Activated T-helper 9 cell treated with anti-CD3 and anti-CD28 coated beads, Interleukin-2, amount 50 U/mL, for 16 hours (primary cell): ENCODE data around the gene FMOD.
"Not testable (repeated sequence)": the region's sequence is repeated elsewhere in the genome, so short reads cannot be mapped to it uniquely, and the experiment has no call there.

Source experiments
- DNase-seq: peaks from one replicate; pipeline ENCODE4 v3.0.0-alpha.2; 2020; ENCODE audit warnings: low read depth

FMOD gene

DNA sequence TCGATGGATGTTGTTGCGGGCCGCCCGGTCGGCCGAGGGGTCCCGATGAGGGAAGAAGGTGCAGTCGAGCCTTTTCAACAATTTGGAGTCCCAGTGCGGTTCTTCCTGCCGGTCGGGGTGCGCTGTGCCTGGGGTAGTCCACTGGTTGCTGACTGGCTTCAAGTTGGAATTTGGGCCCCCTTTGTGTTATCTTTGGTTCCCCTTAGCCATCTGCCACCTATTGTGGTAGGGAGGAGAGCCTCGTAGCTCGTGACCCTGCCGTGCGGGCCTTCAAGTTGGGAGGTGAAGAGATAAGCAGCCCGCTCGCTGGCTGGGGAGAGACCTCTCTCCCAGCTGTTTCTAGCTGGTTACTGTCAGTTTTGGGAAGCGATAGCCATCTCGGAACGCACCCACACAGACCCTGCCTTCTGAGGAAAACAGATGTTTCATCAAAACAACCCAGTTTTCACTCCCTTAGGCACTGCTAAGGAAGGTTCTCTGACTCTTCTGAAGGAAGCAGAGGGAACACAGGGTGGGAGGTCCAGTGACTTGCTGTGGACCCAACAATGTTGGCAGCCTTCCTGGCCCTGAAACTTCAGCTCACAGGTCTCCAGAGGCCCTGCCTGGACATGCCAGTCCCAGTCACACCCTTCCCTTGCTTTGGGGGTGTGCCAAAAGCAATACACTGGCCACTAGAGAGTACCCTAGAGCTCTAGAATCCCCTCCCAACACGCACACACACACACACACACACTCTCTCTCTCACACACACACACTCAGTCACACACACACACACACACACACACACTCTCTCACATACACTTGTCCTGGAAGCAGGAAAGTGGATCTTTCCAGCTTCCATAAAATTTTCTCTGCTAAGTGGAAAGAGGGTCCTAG is 44.6 kb downstream of the FMOD start:
- DNase-seq: no peak

DNA sequence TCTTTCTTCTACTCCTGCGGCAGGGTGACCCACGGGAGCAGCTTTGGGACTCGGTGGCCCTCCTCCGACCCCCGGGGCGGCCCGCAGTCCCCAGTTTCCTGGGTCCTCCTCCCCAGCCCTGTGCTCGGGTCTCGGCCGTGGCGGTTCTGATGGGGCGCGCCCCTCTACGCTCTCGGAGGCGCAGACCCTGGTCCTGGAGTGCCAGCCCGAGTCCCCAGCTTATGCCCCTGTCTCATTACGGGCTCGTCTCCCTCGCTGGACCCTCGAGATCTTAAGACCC is 45.2 kb downstream of the FMOD start:
- DNase-seq: no peak

DNA sequence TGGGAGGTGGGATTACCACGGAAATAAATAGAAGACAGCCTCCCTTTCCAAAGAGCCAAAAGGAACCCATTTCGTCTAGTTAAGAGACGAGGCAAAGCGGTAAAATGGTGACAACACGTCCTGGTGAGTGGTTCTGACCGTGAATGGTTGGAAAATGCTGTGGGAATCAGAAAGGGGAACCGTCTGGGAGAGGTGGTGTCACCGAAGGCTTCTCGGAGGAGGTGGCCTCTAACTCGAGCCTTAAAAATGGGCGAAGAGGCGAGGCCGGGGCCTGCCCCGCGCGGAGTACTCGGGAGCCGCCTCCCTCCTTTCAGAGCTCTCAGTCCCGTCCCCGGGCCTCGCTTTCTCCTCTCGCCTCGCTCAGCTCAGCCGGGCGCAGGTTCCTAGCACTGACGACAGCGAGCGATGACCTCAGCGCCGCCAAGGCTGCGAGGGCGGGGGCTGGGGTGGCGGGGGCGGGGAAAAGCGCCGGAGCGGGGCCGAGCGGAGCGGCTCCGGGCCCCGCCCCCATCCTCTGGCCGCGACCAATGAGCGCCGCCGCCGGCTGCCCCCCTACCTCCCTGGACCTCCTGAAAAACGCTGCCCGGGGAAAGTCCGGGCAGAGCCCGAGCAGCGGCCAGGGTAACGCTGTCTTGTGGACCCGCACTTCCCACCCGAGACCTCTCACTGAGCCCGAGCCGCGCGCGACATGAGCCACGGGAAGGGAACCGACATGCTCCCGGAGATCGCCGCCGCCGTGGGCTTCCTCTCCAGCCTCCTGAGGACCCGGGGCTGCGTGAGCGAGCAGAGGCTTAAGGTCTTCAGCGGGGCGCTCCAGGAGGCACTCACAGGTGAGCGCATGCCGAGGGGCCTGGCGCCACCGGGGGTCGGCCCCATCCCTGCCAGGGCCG is 45.8 kb downstream of the FMOD start, which contains the start of gene BTG2:
Gene BTG2, plus strand, starts transcription at position 601 of the 890 bp plus-strand sequence. Its CDS starts 88 bp downstream, at position 689.
- peak; percentile 86 for DNase-seq

DNA sequence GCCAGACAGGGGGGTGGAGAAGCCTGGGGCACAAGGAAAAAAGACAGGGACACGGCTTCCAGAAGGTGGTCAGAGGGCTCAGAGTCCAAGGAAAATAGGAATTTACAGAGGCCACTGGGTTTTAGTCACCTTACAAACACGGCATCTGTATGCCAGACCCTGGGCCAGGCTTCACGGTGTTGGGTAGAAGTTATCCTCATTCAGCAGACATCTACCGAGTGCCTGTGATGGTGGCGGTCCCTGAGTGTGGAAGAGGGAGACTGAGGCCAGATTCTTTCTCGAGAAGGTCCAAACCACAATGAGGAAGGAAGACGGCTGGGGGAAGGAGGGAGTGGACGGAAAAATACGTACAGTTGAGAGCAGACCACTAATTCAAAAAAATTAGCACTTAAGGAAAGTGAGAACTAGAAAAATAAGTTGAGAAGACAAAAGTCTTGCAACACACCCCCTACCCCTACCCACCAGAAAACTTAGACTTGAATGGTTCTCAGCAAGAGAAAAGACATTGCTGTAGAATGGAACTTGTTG is 46.5 kb downstream of the FMOD start:
- no peak for DNase-seq

DNA sequence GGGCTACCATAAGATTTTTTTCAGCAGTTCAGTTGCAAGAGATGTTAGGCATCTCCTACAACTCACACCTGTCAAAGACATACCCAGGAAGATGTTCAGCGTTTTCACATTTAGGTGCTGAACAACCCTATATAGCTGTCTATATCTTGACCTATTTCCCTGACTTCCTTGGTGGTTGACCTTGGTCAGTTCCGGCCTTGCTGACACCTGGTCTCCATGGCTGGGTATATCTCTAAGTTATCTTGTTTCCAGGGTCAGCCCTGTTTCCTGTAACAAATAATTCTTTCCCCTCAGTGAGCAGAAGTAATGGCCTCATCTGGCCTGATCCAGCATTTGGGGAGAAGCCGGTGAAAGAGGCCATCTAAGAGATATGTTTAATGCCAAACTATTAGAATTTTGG is 48.0 kb downstream of the FMOD start:
- no peak for DNase-seq

DNA sequence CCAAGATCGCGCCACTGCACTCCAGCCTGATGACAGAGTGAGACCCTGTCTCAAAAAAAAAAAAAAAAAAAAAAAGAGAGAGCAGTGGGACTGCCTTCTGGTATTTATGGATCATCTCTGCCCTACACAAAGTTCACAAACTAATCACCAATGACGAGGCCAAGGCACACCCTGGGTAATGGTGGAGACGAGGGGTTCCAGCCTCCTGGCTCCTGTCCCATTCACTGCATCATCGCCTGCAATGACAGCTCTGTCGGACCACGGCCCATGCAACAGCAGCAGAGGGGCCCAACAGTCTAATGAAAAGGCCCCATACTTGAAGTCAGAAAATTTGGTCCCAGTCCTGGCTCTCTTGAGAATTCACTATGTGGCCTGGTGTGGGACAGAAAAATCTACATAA is 48.5 kb downstream of the FMOD start:
- DNase-seq: no peak

DNA sequence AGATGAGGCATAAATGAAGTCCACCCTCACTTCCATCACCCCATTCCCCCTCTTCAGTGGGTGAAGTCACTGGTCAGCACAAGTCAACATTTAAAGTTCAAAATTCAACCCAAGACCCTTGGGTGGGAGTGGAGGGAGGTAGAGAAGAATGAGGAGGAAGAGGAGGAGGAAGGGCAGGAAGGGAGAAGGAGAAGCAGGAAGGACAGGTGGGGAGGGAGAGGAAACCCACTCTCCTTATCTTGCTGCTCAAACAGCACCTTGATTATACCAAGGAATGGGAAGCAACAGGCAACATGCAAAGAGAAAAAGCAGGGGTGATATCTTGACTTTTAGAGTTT is 49.6 kb downstream of the FMOD start:
- no peak for DNase-seq

DNA sequence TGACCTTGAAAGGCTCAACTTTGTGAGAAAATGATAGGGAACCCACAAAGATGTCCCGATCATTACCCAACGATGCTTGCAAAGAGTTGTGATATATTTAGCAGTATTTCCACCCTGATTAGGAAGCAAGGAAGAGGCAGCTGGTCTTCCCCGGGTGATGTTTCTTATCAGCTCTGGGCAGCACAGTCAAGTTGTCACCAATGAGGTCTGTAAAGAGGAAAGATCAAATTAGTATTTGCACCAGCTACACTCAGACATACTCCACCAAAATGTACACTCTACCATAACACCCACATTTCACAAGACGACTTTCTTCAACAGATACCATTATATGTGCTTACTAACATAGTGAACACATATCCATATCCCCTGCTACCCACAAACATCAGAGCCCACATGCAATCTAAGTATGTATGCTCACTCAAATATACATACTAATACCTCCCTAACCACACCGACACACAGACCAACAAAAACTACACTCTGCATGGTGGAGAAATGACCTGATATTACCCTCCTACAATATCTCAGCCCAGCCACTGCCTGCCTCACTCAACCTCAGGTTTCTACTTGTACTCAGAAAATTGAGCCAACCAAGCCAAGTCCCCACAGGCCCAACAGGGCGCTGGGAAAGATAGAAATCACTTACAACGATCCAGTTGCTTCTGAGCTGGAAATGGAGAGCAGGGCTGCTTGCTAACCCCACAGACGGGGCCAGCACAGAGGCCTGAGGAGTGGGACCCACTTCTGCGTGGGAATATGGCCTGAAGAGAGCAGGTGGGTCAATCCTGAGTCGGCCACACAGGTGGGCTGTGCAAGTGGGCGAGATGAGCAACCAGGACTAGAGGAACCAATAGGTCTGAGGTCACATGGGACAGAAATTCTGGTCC is 50.2 kb downstream of the FMOD start:
- no peak for DNase-seq

DNA sequence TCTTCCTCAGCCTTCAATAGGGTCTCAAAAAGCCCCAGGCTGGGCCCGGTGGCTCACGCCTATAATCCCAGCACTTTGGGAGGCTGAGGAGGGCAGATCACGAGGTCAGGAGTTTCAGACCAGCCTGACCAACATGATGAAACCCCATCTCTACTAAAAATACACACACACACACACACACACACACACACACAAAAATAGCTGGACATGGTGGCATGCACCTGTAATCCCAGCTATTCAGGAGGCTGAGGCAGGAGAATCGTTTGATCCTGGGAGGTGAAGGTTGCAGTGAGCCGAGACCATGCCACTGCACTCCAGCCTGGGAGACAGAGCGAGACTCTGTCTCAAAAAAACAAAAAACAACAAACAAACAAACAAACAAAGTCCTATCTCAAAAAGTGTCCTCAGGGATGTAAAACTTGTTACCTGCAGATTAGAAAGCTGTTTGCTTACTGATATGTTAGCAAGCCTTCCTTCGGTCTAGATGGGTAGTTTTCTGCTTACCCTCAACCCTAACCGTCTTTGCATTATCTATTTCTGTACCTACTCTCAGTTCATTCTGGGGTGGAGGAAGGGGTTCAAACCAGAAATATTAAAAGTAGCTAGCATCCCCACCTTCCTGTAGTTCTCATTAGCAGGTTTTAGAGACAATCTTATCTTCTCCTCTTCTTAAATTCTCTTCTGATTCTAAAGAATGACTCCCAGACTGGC is 51.0 kb downstream of the FMOD start:
- DNase-seq: not testable (repeated sequence)

DNA sequence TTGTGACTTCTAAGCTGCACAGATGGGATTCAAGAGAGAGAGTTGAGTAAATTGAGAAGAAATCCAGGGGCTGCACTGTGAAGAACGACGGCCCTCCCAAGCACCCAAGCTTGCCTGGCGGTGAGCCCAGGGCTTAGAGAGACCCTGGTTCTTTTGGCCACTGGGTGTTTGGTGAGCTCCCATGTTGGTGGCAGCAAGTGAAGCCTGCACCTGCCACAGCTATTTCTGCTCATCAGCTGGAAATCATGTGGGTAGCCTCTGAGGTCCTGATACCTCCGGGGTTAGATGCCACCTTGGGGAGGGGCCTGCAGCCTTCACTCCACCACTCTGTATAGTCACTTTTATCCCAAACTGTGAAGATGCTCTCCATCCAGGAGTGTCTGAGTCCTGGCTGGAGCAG is 51.8 kb downstream of the FMOD start:
- no peak for DNase-seq

DNA sequence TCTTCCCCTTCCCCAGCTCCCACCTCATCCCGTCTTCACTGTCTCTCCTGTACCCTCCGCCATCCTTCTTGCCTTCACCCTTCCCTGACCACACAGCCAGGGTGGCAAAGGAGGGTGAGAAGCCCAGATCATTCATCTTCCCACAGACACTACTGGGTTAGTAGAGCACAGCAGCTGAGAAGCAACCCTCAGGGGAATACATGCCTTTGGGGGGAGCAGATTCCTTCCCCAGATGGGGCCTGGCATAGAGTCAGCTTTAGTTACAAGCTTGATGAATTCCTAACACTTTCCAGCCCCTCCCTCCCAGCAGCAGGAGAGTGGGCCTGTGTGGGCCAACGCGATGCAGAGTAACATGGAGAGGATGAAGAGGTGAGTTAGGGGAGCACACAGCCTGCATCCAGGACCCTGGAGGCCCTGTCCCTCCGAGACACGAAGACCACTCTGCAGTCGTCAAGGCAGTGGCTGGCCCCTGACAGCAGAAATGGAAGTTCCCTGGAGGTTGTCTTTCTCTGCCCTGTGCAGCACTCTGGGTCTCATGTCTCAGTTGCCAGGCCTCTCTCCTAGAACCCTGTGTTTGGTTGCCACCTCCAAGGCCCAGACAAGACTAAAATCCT is 54.4 kb downstream of the FMOD start:
- no peak for DNase-seq

DNA sequence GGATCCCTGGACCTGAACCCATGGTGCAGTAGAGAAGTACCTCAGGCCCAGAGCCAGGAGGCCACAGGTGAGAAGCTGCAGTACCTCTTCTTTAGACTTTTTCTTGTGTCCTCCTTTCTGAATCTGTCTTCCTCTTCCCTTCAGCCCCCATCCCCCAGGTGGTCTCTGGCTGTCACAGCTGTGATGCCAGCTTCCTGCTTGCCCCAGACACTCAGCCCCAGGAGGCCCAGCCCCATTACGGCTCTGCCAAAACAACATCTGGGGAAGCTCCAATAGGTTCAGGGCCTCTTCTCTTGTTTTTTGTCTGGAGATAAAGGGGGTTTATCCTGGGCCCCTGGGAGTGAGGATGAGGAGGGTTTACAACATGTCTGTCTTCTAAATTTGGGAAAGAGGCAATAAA is 55.1 kb downstream of the FMOD start:
- DNase-seq: no peak

DNA sequence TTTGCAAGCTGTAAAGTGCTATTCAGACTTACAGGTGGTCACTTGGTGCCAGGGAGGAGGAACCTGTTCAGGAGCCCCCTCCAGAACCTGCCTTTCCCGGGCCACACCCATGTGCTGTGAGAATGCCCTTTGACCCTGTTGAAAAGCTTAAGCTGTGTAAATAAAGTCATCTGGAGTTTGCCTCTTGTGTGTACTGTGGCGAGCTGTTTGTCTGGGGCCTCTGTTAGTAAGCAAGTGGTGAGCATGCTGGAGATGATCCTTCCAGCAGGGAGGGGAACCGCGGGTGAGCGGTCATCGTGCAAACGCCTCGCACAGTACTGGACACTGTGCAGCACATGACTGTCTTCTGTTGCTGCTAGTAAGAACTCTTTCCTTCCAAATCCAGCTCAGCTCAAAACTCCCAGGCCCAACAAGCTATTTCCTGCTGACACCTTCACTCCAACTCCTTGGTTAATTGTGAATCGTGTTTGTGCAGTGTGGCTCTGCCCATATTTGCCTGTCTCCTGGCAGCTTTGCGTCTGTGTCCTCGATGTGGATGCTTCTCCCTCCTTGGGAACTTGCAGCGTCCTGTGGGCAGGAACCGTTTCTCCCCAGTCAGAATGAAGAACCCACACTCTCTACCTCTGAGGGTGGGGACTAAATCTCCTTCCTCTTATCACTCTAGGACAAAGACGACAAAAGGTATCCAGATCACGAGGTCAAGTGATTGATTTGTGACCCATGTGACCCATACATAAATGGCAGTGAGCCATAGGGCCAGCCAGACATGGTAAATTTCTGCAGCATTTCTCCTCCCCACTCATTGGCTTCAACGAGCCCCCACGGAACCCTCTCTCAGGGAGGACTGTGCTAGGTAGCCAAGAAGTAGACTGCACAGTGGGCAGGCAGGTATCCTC is 59.5 kb downstream of the FMOD start:
- no peak for DNase-seq
